Measurements from ENCODE around the gene PARD6B.

Gene PARD6B

DNA sequence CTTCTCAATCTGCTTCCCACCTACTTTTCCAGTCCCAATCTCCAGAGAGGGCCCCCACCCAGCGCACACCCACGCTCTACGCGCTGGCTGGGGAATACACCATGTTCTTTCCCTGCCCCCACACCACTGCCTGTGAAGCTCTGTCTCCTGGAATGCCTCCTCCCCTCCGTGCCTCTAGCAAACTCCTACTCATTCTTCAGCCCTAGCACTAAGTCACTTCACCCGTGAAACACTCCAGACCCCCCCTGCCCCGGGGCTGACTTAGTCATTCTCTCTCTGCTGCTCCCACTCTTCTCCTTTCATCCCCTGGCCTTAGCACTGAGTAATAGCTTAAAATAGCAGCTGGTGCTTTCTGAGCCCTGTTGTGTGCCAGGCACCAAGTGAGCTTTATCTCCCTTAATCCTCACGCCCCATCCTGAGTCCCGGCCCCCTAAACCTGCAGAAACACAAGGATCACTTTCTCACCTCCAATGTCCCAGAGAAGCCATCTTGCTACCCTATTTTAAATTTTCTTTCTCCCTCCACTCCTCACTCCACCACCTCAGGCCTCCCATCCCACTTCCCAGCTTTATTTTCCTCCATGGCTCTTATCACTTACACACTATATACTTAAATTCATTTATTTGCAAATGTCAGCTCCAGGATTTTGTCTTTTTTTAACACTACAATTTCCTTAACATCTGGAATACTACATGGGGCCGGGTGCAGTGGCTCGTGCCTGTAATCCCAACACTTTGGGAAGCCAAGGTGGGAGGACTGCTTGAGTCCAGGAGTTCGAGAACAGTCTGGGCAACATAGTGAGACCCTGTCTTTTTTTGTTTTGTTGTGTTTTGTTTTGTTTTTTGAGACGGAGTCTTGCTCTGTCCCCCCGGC lies 6.3 kb upstream of the PARD6B start:
- FAIRE-seq: no peak

DNA sequence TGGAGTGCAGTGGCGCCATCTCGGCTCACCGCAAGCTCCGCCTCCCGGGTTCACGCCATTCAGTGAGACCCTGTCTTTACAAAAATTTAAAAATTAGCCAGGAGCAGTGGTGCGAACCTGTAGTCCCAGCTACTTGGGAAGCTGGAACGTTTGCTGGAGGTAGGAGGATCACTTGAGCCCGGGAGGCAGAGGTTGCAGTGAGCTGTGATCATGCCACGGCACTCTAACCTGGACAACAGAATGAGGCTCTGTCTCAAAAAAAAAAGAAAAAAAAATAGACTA lies 5.7 kb upstream of the PARD6B start:
- FAIRE-seq: no peak

DNA sequence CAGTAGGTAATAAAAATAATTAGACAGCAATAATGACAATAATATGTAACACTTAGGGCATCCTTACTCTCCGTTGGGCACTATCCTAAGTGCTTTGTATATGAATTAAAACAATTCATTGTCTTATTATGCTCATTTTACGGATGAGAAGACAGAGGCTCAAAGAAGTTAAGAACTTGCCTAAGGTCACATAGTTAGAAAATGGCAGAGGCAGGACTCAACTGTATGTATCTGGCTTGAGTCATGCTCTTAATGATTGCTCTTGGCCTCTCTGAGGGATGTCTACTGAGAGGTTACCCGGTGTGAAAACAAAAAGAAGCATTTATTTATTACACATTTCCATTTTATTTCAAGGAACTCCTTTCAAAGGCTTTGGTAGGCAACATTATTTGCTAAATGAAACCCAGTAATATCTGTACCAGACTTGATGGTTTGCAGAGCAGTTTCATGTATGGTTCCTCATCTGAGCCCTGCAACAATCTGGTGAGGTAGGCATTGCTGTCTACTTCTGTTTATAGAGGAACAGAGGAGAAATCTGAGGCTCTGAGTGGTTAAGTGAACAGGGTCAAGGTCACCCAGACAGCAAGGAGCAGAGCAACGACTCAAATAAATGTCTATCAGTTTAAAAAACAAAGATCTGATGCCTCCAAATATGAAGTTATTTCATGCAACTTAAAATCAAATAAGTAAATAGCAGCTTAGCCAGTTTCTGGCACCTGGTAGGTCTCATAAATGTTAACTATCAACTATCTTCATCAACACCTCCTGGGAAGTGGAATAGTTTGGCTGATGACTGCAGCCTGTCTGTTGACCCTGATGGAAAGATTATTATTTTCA lies 4.2 kb upstream of the PARD6B start:
- no peak for FAIRE-seq

DNA sequence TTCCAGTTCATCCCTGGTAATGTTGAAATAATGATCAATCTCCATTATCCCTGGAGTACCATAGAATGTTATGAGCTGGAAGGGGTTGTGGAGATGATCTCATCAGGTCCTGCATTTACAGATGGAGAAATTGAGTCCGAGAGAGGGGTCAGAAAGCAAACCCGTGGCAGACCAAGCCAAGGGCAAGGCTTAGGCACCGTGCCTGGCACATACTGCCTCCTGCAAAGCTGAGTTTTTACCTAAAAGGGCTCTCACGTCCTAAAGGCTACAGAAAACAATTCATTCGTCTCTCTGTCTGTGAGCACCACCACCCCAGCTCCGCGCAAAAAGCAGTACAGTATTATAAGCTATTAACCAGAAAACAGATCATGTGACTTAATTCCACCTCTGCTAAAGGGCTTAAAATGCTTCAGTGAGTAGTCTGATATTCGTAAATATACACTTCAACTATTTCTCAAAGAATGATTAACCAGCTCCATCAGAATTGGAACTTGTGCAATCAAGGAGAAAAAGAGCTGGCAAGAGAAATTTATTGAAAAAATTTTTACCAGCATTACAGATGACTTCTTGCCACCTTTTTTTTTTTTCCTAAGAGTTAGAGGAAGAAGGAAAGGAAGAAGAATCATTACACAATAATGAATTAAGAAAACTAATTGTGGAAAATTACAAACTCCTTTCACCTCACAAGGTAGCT lies 3.4 kb upstream of the PARD6B start:
- peak; percentile 30 for FAIRE-seq

DNA sequence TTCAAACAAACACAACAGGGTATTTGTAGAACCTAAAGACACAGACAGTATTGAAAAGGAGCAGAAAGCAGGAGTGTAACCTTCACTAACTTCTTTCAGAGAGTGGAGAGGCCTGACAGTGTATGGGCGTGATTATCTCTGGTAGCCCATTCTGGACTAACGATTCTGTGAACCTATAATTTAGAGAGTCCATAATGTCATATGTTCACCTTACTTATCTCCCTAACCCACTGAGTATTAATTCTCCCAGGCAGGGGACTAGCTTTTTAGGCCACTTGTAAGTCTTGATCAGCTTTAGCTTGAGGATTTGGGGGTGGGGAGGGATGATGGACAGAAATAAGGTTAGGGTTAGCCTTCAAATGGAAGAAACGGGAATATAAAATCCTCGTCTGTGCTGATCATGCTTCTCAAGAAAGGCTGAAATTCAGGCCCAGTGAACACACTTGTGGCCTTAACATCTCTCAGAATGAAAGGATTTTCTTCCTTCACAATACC lies 2.8 kb upstream of the PARD6B start:
- no peak for FAIRE-seq

DNA sequence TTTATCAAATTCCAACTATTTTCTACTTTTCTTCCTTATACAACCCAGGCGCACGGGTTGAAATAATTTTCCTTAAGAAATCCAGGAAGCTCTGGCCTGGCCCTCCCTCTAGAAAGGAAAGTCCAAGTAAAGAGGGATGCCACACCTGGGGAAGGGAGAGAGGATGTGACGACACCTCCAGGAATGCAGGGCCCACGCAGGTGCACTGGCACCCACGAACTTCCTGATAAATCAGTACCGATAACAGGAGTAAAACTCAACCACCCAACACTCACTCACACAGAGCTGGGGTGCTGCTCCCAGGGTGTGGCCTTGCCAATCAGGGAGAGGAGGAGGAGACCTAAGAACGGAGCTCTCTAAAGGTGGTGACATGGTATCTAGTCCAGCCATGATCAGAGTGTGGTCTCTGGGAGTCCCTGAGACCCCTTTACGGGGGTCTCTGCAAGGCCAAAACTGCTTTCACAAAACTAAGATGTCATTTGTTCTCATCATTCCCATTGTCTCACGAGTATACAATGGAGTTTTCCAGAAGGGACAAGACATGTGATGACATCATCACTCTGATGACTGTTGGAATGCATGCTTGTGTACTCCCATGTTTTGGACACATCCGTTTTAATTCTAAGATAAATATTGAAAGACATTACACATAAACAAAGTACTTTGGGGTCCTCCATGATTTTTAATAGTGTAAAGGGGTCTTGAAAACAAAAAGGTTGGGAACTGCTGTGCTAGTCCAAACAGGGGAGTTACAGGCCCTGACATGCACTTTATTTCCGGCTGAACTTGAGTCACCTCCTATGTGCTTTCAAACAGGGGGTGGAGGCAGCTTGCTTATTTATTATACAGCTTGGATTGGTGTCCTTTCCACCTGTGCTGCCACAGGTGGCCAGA lies 2.2 kb upstream of the PARD6B start:
- no peak for FAIRE-seq

DNA sequence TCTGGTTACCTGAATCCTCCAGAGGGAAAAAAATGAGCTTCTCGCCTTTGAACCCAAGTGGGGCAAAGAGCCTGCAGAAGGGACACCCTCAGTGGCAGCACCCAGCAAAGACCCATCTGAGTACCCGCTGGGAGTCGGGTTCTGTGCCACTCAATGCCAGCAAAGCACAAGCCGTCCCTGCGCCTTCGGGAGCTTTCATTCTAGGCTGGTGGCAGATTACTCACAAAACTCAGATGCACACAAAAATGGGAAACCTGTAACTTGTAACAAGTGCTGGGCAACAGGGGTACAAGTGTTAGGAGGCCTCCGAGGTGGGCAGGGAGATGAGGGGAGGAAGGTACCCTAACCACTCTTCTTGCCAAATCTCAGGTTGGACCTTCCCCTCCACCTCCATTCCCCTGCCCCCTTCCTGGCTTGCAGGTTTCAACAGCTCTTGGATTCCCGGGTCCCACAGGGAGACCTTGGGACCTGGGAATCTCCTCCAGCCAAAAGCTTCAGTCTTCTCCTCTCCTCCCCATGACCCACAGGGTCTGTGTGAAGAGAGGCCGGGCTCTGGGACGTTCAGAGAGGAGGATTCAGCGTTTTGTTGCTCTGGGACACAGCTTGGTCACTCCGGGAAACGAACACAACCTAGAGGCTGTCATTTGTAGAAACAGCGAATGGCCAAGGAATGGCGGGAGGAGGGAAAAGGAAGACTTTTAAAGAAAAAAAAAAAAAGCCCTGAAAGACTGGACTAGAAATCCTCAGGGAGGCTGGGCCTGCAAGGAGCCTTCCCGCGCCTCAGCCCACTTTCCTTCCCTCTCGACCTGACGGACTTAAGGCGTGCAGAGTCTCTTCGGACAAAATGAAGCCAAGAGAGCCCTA lies 1.2 kb upstream of the PARD6B start:
- FAIRE-seq: no peak

DNA sequence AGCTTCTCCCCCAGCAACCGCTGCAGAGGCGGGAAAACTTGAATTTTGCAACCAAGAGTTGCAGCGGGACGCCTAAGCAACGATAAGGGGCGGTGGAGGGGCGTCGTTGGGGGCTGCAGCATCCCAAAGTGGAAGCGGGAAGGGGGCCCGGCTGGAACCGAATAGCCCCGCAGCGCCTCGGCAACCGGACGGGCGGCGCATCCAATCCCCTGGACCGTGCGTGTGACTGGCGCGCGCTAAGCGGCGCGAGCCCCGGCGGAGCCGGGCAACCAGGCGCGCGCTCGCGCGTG lies 670 bp upstream of the PARD6B start:
- no peak for FAIRE-seq

DNA sequence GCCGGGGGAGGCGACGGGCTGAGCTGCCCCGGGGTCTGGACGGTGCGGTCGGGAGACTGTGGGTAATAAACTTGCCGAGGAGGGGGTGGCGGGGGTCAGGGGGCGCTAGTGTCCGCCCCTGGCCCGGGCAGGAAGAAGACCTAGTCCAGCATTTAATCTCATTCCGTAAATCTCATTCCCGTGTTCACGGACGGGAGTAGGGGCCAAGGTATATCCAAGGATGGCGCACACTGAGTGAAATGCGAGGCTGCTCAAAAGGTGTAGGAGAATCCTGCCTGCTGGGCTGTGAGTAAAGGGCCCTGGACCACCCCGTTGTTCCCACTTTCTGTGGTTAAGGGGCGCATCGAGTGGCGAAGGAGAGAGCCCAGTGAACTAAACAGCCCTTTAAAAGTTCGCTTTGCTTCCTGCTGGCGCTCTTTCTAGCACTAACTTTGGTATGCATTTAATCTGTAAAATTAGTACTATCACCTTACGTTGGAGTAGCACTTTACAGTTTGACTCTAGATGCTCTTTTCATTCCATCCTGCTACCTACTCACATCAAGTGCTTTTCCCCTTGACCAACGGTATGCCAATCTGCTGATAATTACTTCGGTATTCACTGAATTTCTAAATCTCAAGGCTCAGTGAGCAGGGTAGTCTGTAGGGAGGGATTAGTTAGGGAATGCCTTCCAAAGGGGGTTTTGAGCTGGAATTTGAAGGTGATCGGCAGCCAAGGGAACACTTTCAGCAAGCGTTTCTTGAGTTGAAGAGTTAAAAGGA lies 730 bp downstream of the PARD6B start:
- no peak for FAIRE-seq

DNA sequence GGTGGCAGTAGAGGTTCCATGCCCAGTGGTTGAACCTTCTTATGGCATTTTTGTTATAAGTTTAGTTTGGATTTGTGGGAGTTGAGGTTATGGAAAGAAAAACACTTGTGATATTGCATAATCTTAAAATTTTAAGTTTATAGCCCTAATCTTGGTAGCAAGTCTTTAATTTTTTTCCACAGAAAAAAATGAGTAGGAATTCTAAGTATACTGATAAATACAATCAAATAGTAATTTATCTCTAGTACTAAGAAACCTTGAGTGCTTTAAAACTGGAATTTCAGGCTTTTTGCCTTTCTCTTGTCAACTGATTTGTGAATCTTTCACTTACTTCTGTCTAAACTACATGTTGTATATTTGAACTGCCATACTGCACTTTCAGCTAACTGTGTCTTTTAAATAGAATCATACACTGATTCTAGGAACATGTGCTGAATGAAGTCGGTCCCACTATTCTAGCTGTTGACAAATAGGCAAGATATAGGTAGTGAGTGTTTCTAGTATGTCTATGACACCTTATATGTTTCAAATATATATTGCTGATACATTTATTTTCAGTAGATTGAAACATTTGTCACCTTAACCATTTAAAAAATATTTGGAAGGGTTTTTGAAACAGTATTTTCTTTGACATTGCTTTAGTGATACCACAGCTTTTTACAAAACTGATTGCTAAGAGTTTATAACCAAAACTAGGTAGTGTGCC lies 2.4 kb downstream of the PARD6B start:
- FAIRE-seq: no peak

DNA sequence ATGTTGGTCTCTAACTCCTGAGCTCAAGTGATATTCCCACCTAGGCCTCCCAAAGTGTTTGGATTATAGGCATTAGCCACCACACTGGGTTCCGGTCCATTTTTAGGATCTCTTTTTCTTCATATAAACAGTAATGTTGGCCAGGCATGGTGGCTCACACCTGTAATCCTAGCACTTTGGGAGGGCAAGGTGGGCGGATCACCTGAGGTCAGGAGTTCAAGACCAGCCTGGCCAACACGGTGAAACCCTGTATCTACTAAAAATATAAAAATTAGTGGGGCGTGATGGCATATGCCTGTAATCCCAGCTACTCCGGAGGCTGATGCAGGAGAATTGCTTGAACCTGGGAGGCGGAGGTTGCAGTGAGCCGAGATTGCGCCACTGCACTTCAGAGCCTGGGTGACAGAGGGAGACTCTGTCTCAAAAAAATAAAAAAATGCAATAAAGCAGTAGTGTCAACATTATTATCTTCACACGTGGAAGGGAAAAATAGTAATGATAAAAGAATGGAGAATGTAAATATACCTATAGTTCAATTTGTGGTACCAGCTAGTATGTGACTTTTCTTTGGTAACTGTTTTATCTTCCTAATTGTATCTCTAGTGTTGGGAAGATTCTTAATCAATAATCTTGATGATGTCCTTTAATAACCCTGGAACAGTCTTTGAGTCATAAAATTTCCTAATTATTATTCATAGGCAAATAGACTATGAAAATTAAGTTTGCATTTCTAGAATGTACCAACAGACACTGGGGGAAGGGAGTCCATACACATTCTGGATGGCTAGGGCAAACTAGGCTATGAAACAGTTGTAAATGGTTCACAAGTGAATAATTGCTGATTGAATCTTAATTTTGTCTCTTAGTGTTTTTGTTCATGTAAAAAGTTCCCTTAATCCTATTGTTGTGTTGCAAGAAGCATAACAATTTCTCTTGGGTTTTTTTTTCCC lies 3.6 kb downstream of the PARD6B start:
- FAIRE-seq: no peak

DNA sequence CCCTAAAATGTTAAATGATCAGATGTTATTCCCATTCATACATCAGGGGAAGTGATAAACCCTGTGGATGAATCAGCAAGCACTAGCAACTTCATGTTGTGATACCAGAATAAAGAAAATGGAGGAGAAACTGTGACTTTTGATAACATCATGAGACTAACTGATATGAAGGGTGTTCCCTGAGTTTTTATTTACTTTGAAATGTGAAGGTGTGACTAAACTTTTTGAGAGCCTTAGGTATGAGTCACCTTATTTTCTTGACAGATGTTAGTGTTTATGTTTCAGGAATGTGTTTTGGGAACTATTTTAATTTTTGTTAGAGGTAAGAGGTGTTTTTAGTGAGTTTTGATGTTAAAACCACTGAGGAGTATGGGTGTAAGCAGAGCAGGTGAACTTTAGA lies 4.4 kb downstream of the PARD6B start:
- no peak for FAIRE-seq

DNA sequence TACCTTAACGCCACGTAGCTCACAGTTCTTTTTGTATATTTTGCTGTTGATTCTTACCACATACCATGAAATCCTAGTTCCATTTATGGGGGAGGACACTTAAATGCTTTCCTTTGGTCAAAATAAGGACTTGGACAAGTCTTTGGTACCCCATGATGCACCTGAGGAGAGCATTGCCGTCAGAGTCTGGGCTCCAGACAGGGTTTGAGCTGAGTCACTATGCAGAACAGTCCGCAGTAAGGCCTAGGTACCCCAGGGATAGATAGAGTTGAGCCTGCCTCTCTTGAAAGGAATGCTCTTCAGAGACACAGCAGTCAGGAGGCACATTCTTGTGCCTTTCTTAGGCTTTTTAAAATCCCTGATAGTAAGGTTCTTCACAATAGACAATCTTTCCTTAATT lies 6.0 kb downstream of the PARD6B start:
- no peak for FAIRE-seq

DNA sequence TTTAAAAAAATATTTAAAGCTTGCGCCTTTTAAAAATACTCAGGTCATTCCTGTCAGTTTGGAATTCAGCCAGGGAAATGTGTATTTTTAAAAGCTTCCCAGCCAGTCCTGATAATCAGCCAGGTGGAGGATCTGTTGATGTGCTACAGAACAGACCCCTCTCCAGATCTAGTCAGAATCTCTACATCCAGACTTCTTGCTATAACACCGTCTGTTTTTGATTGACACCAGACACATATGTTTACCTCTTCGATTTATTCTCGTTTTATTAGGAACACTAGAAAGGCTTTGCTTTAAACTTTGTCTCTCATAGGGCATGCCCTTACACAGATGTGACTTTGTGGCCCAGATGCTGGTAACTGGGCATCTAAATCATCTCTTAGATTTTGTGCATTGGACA lies 11.7 kb downstream of the PARD6B start:
- FAIRE-seq: no peak

DNA sequence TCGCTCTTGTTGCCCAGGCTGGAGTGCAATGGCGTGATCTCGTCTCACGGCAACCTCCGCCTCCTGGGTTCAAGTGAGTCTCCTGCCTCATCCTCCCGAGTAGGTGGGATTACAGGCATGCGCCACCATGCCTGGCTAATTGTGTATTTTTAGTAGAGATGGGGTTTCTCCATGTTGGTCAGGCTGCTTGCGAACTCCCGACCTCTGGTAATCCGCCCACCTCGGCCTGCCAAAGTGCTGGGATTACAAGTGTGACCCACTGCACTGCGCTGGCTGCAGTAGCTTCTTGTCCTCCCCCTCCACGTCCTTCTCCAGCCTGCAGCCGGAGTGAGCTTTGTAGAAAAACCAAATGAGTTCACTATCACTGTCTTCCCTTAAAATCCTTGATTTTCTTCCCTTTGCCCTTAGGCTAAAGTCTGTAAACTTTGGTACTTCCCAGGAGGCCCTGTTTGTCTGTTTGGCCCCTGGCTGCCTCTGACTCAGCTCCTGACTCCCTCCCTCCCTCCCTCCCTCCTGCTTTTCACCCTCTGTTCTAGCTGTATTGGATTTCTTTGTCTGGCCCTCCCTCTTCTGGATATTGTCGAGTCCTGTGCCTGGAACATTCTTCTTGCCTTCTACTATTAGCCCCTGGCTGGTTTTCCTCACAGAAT lies 12.9 kb downstream of the PARD6B start:
- no peak for FAIRE-seq

DNA sequence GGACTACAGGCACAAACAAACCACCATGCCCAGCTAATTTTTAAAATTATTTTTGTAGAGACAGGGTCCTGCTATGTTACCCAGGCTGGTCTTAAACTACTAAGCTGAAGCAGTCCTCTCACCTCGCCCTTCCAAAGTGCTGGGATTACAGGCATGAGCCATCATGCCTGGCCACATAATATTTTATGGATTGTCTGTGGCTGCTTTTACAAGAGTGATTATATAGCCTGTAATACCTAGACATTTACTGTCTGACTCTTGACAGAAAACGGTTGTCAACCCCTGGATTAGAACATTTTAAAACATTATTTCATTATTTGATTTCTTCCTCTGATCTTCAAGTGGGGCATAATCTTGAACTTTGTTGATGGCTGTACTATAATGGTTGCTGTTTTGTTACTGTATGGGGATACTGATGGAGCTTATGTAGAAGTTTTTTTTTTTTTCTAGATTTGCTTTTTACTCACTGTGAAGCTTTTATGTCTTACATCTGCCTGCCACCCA lies 14.3 kb downstream of the PARD6B start:
- no peak for FAIRE-seq

DNA sequence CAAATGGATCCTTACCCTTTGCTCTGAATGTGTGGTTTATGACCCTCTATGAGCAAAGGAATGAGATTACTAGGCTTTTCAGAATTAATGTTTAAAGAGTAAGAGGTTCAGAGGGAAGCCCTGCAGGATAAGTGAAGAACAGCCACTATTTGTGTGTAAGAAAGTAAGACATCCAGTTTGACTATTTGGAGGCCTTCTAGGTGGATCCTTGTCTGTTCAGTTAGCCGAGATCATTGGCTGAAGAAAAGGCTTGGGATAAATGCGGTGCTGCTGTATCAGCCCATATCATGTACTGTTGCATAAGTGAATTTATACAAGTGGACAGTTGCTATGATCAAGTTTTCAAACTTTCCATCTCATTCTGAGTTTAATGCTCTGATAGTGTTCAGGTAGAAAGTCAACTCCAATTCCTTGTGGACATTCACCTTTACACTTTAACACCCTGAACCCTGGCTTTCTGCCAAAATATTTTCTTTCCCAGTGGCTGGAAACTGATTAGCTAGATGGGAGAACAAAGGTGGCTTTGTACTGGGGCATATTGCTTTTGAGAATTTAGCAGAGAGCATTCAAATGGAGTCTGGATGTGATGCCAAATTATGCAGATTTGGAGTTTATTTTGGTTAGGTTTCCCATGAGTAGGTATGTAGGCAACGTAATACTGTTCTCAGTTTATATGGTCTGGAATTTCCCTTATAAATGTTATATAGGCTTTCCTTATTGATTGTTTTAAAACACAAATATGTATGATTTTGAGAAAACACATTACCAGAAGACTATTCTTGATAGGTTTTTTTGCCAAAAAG lies 15.0 kb downstream of the PARD6B start:
- FAIRE-seq: no peak

Measured in islet of Langerhans (tissue), 1 donor.